Endometrial microvascular endothelial cells (primary cell): ENCODE data around the gene RPS6KC1. TPM values are rescaled to one million over a fixed set of nuclear protein-coding genes. Genes with fewer than 3 reads are reported as not detected.

Source experiments
- in situ Hi-C: cut with HindIII; loops from 2 replicates; pipeline ENCODE4 v1.10.0; 2017; ENCODE audit warnings: low sequenced_read_pairs, low pct_unique_long_range_greater_than_20kb; ENCODE audit errors: inconsistent ontology term
- total RNA-seq: library from RNA; depleted of rRNA; stranded (reverse); fragments of >200 nt; gene quantifications from one replicate; pipeline ENCODE4 v1.2.3, GENCODE V29; 2015; ENCODE audit errors: inconsistent ontology term

RPS6KC1 gene
- total RNA-seq, 1 donor from 2014 or later: 16.6 TPM

- in situ Hi-C loops: no loop called here
Measured at GRCh38 chr1:213250446-213250845, 199.4 kb downstream of the RPS6KC1 start.

GRCh38 chr1:213251972-213252371, 200.9 kb downstream of the RPS6KC1 start:
- in situ Hi-C loops: no loop called here

- in situ Hi-C loops: no loop called here
Measured at GRCh38 chr1:213256438-213257087, 205.5 kb downstream of the RPS6KC1 start.

GRCh38 chr1:213260311-213261075, 209.5 kb downstream of the RPS6KC1 start:
- in situ Hi-C loops: no loop called here

GRCh38 chr1:213264531-213264930, 213.5 kb downstream of the RPS6KC1 start:
- in situ Hi-C loops: no loop called here

- in situ Hi-C loops: no loop called here
Measured at GRCh38 chr1:213266983-213267772, 216.1 kb downstream of the RPS6KC1 start.

GRCh38 chr1:213268221-213268620, 217.2 kb downstream of the RPS6KC1 start:
- in situ Hi-C loops: no loop called here

GRCh38 chr1:213269829-213270228, 218.8 kb downstream of the RPS6KC1 start:
- in situ Hi-C loops: no loop called here

GRCh38 chr1:213273546-213273945, 222.5 kb downstream of the RPS6KC1 start:
- in situ Hi-C loops: no loop called here

- in situ Hi-C loops: no loop called here
Measured at GRCh38 chr1:213274140-213274539, 223.1 kb downstream of the RPS6KC1 start.

- in situ Hi-C loops: no loop called here
Measured at GRCh38 chr1:213275293-213275692, 224.3 kb downstream of the RPS6KC1 start.

- in situ Hi-C loops: no loop called here
Measured at GRCh38 chr1:213276236-213276635, 225.2 kb downstream of the RPS6KC1 start.

GRCh38 chr1:213277036-213277435, 226.0 kb downstream of the RPS6KC1 start:
- in situ Hi-C loops: no loop called here

- in situ Hi-C loops: no loop called here
Measured at GRCh38 chr1:213279410-213279809, 228.4 kb downstream of the RPS6KC1 start.

- in situ Hi-C loops: no loop called here
Measured at GRCh38 chr1:213281640-213282301, 230.7 kb downstream of the RPS6KC1 start.

GRCh38 chr1:213284626-213285025, 233.6 kb downstream of the RPS6KC1 start:
- in situ Hi-C loops: no loop called here

GRCh38 chr1:213286235-213286634, 235.2 kb downstream of the RPS6KC1 start:
- in situ Hi-C loops: no loop called here

GRCh38 chr1:213287987-213288386, 236.9 kb downstream of the RPS6KC1 start:
- in situ Hi-C loops: no loop called here

- in situ Hi-C loops: no loop called here
Measured at GRCh38 chr1:213291526-213291925, 240.5 kb downstream of the RPS6KC1 start.
